Activated CD8-positive, alpha-beta memory T cell treated with anti-CD3 and anti-CD28 coated beads for 48 hours (primary cell): ENCODE data around the gene KXD1.
"Not testable (repeated sequence)": the region's sequence is repeated elsewhere in the genome, so short reads cannot be mapped to it uniquely, and the experiment has no call there.

Experiments used
- DNase-seq, 3 experiments: peaks; one replicate each; pipeline ENCODE4 v3.0.0-alpha.2; 2020; ENCODE audit warnings: low read depth in 2 of 3, low spot score in 2 of 3

Gene KXD1, protein sequence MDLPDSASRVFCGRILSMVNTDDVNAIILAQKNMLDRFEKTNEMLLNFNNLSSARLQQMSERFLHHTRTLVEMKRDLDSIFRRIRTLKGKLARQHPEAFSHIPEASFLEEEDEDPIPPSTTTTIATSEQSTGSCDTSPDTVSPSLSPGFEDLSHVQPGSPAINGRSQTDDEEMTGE

DNA sequence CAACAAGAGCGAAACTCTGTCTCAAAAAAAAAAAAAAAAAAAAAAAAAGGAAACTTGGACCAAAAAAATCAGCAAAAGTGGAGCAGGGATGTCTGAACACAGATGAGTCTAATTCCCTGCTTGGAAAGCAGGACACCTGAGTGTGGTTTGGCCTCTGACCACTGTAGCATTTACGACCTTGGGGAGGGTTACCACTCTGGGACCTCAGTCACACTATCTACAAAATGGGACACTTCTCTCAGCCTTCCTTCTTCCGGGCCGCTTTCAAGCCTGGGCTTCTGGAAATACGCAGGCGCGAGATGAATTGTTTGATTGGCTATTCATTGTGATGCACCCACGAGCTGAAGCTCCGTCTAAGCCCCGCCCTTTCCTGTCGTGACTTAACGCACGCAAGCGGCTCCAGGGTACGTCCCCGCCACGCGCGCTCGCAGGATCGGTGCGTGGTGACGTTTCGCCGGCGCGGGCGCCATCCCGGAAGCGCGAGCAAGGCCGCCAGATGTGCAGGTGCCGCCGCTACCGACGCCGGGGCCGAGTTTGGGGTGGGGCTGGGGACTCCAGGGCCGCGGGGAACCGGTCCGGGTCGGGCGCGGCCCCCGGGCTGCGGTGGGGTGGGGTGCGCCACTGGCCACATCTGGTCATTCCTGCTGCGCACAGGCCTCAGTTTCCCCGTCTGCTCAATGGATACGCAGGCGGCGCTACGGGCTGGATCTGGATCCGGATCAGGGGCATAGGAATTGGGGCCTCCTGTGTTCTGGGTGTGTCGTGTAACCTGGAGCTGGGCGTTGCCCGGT lies at the start of gene KXD1:
KXD1 (plus strand) TSS at position 460 of the 791 bp plus-strand sequence. CDS start 4,187 bp downstream, outside the sequence.
- DNase-seq = peak; percentile 90 to 96 (median 92)

- DNase-seq = no peak
Observed at GRCh38 chr19:18508585-18508984, 49.1 kb upstream of the KXD1 start.

DNA sequence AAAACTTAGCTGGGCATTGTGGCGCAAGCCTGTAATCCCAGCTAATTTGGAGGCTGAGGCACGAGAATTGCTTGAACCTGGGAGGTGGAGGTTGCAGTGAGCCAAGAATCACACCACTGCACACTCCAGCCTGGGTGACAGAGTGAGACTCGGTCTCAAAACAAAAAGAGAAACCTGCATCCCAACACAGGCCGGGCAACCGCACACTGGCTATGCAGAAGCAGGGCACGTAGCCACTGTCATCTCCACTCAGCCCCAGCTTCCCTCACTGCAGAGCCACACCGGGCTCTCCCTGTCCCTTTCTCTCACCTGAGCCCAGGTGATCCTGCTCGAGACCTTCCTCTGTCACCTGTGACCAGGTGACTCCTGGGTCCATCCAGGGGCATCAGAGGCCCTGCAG lies 47.5 kb upstream of the KXD1 start:
- DNase-seq = no peak

GRCh38 chr19:18513868-18514267 lies 43.8 kb upstream of the KXD1 start:
- no peak for DNase-seq

- DNase-seq = no peak
Observed at GRCh38 chr19:18514800-18515682, 42.6 kb upstream of the KXD1 start.

- DNase-seq = no peak
Observed at GRCh38 chr19:18515959-18516358, 41.7 kb upstream of the KXD1 start.

DNA sequence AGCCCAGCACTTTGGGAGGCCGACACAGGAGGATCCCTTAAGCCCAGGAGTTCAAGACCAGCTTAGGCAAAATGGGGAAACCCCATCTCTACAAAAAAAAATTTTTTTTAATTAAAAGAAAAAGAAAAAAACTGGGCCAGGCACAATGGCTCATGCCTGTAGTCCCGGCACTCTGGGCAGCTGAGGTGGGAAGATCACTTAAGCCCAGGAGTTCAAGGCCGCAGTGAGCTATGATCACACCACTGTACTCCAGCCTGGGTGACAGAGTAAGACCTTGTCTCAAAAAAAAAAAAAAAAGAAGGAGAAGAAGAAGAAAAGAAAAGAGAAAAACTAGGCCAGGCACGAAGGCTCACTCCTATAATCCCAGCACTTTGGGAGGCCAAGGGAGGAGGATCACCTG lies 40.1 kb upstream of the KXD1 start:
- DNase-seq = no peak

DNA sequence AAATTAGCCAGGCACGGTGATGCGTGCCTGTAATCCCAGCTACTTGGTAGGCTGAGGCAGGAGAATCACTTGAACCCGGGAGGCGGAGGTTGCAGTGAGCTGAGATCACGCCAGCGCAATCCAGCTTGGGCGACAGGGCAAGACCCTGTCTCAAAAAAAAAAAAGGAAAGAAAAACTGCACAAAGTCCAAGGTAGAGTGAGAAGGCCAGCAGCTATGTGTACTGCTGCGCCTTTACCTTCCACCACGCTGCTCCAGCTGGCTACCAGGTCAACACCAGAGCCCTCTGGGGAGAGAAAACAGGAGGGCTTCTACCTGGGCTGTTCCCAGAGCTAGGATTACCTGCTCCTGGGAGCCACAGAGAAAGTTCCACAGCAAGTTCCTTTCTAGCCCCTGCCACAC lies 39.0 kb upstream of the KXD1 start:
- no peak for DNase-seq

DNA sequence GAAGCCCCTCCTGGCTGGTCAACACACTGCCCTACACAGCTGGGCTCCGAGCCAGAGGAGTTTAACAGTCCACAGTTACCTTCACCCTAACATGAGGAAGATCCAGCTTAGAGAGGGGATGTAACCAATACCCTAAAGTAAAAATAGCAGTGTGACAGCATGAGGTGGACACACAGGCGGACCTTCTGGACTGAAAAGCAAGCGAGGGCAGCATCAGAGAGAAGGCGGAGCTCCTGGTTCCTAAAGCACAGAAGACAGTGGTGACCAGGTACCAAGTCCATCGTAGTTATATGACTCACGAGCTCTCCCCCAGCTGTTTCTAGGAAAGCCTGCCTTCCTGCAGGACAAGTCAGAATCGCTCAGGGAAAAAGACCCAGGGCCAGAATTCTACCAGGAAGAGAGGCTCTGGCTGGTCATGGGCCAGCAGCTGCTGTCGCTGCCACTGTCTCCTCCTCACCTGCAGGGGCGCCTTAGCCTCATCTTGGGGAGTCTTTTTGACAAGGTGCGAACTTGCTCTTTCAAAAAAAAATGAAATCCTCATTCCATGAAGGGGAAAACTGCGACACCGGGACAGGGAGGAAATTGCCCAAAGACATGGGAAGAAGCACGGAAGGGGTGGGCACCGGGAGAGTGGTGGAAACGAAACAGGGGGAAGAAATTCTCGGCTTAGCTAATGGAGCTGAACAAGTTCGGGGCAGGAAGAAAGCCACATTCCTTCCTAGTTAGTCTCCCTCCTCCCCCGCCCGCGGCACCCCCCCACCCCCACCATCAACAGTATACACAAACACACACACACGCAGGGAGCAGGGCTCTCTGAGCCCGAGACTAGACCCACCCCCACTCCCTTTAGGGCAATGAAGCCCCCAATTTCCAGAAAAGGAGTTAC lies 37.5 kb upstream of the KXD1 start:
- no peak for DNase-seq

- no peak for DNase-seq
Observed at GRCh38 chr19:18520848-18521691, 36.6 kb upstream of the KXD1 start.

- DNase-seq = no peak
Observed at GRCh38 chr19:18521692-18522123, 36.0 kb upstream of the KXD1 start, which contains the start of gene ELL. Gene ELL, minus strand, starts transcription at chr19:18522070. Its CDS starts 15 bp downstream, at chr19:18522055.

GRCh38 chr19:18522124-18522861 lies 35.4 kb upstream of the KXD1 start:
- peak; percentile 99 to 100 (median 99) for DNase-seq

- not testable (repeated sequence) for DNase-seq
Observed at GRCh38 chr19:18522862-18523440, 34.7 kb upstream of the KXD1 start.

DNA sequence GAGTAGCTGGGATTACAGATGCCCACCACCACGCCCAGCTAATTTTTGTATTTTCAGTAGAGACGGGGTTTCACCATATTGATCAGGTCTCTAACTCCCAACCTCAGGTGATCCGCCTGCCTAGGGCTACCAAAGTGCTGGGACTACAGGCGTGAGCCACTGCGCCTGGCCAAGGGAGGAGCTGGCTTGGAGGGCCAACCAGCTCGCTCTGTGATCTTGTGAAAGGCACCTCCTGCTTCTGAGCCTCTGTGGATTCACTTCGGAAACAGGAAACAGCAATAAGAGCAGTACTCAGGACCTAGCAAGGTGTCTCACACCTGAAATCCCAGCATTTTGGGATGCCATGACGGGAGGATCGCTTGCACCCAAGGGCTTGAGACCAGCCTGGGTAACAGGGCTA lies 33.8 kb upstream of the KXD1 start:
- DNase-seq = no peak

GRCh38 chr19:18526316-18526715 lies 31.4 kb upstream of the KXD1 start:
- DNase-seq = no peak

DNA sequence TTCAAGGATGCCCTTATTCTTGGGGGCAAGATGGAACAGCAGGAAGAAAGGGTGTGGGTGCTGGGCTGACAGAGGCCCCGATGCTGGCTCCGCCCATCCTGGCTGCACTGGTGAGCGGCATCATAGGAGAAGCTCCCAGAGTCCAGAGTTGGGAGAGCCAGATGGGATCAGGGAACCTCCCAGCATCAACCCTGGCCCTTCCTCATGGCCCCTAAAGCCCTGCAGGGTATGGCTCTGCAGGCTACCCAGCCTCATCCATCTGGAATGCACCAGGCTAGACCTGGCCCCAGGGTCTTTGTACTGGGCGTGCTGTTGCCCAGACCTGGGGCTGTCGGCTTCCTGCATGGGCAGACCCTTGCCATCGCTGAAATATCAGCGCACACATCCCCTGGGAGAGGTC lies 27.9 kb upstream of the KXD1 start:
- DNase-seq = no peak

GRCh38 chr19:18531485-18531884 lies 26.2 kb upstream of the KXD1 start:
- no peak for DNase-seq

GRCh38 chr19:18532168-18532890 lies 25.3 kb upstream of the KXD1 start:
- no peak for DNase-seq
